Measurements from ENCODE around the gene FAM3B. TPM values are rescaled to one million over a fixed set of nuclear protein-coding genes. Genes with fewer than 3 reads are reported as not detected.
"Not testable (repeated sequence)": the region's sequence is repeated elsewhere in the genome, so short reads cannot be mapped to it uniquely, and the experiment has no call there.

Gene FAM3B
- polyA plus RNA-seq, 1 donor from 2014 or later: not detected

- H3K27ac ChIP-seq (ENCODE audit: low read length): no peak overlapping the region
- no peaks in the 10 kb centered on the region for H3K36me3 ChIP-seq (ENCODE audit: insufficient read depth, low read length)
Measured at GRCh38 chr21:41358193-41359166, 41.9 kb downstream of the FAM3B start.

DNA sequence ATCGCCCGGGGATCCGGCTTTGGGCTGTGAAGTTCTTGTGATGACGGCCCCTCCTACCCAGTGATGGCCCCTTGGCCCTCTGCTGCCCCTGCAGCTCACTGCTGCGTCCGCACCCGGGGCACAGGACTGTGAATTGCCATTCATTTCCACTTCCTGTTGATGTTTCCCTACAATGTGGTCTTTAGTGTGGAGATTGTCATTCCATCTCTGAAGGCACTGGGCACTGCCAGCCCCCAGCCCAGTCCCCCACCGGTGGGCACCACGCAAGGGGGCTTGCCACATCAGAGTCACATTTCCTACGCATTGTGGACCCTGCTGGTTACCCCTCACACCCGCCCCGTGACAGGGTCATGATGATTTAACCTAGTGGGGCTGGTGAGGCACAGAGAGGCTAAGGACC is 42.7 kb downstream of the FAM3B start:
- no peaks in the 10 kb centered on the region for H3K36me3 ChIP-seq (ENCODE audit: insufficient read depth, low read length)
- no peaks in the 10 kb centered on the region for H3K27me3 ChIP-seq (ENCODE audit: insufficient read depth, low read depth, low read length)
- H3K27ac ChIP-seq (ENCODE audit: low read length): no peak overlapping the region
- no peak overlapping the region for H3K4me3 ChIP-seq (ENCODE audit: low read length)
- TF ChIP-seq SMC3 (conservative IDR thresholded peaks at IDR 0.05; ENCODE audit: poor library complexity): no peak
- no peak for TF ChIP-seq EP300 (conservative IDR thresholded peaks at IDR 0.05; ENCODE audit: poor library complexity, severe bottlenecking)
- no peak for TF ChIP-seq MXI1 (conservative IDR thresholded peaks at IDR 0.05; ENCODE audit: poor library complexity, severe bottlenecking)
- TF ChIP-seq EZH2 (IDR thresholded peaks at IDR 0.05; ENCODE audit: borderline replicate concordance, insufficient read depth, low read length, poor library complexity, severe bottlenecking): no peak
- TF ChIP-seq, protein P1, sequence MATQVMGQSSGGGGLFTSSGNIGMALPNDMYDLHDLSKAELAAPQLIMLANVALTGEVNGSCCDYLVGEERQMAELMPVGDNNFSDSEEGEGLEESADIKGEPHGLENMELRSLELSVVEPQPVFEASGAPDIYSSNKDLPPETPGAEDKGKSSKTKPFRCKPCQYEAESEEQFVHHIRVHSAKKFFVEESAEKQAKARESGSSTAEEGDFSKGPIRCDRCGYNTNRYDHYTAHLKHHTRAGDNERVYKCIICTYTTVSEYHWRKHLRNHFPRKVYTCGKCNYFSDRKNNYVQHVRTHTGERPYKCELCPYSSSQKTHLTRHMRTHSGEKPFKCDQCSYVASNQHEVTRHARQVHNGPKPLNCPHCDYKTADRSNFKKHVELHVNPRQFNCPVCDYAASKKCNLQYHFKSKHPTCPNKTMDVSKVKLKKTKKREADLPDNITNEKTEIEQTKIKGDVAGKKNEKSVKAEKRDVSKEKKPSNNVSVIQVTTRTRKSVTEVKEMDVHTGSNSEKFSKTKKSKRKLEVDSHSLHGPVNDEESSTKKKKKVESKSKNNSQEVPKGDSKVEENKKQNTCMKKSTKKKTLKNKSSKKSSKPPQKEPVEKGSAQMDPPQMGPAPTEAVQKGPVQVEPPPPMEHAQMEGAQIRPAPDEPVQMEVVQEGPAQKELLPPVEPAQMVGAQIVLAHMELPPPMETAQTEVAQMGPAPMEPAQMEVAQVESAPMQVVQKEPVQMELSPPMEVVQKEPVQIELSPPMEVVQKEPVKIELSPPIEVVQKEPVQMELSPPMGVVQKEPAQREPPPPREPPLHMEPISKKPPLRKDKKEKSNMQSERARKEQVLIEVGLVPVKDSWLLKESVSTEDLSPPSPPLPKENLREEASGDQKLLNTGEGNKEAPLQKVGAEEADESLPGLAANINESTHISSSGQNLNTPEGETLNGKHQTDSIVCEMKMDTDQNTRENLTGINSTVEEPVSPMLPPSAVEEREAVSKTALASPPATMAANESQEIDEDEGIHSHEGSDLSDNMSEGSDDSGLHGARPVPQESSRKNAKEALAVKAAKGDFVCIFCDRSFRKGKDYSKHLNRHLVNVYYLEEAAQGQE (IDR thresholded peaks at IDR 0.05; ENCODE audit: borderline replicate concordance): no peak
- TF ChIP-seq POLR2AphosphoS5 (IDR thresholded peaks at IDR 0.05): no peak
- no peak for TF ChIP-seq TAF1 (IDR thresholded peaks at IDR 0.05; ENCODE audit: low read depth)
- TF ChIP-seq CTCF (IDR thresholded peaks at IDR 0.05; ENCODE audit: poor library complexity, severe bottlenecking): no peak
- TF ChIP-seq RAD21 (conservative IDR thresholded peaks at IDR 0.05): no peak
- no peak overlapping the region for H2AFZ ChIP-seq (ENCODE audit: low read depth, low read length)
- no peak overlapping the region for H3K4me2 ChIP-seq (ENCODE audit: low read length)
- no peaks in the 10 kb centered on the region for H3F3A ChIP-seq (ENCODE audit: insufficient read depth, low read length, poor library complexity, severe bottlenecking)
- no peak overlapping the region for H3K9ac ChIP-seq (ENCODE audit: low read length)
- H3K79me2 ChIP-seq (replicated peaks; ENCODE audit: insufficient read depth, low read length): no peaks in the 10 kb centered on the region
- H4K20me1 ChIP-seq (ENCODE audit: insufficient read depth): no peaks in the 10 kb centered on the region
- H3K9me3 ChIP-seq (ENCODE audit: low read length): no peaks in the 10 kb centered on the region
- no peaks in the 10 kb centered on the region for H3K9me2 ChIP-seq (ENCODE audit: insufficient read depth, low read length)

More at GRCh38 chr21:41358193-41359166, 41.9 kb downstream of the FAM3B start:
- Histone ChIP-seq H3K4me2 (ENCODE audit: low read length) (no peak overlapping the region), H3K27me3 (ENCODE audit: insufficient read depth, low read depth, low read length) (no peaks in the 10 kb centered on the region), H3K9me3 (ENCODE audit: low read length) (no peaks in the 10 kb centered on the region), H3F3A (ENCODE audit: insufficient read depth, low read length, poor library complexity, severe bottlenecking) (no peaks in the 10 kb centered on the region), H4K20me1 (ENCODE audit: insufficient read depth) (no peaks in the 10 kb centered on the region), H3K9ac (ENCODE audit: low read length) (no peak overlapping the region), H3K79me2 (replicated peaks; ENCODE audit: insufficient read depth, low read length) (no peaks in the 10 kb centered on the region), H3K4me3 (ENCODE audit: low read length) (no peak overlapping the region), H2AFZ (ENCODE audit: low read depth, low read length) (no peak overlapping the region), H3K9me2 (ENCODE audit: insufficient read depth, low read length) (no peaks in the 10 kb centered on the region)
- TF ChIP-seq RAD21 (conservative IDR thresholded peaks at IDR 0.05): no peak

DNA sequence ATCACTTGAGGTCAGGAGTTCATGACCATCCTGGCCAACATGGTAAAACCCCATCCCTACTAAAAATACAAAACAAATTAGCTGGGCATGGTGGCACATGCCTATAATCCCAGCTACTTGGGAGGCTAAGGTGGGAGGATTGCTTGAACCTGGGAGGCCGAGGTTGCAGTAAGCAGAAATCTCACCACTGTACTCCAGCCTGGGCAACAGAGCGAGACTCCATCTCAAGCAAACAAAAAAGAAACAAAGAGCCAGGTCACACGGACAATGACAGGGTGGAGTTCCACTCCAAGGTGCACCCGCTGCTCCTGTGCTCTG is 43.1 kb downstream of the FAM3B start:
- not testable (repeated sequence) for H3K4me3 ChIP-seq (ENCODE audit: low read length); H3K27ac ChIP-seq (ENCODE audit: low read length); H3F3A ChIP-seq (ENCODE audit: insufficient read depth, low read length, poor library complexity, severe bottlenecking); H3K36me3 ChIP-seq (ENCODE audit: insufficient read depth, low read length); H3K9me2 ChIP-seq (ENCODE audit: insufficient read depth, low read length); H4K20me1 ChIP-seq (ENCODE audit: insufficient read depth); H3K27me3 ChIP-seq (ENCODE audit: insufficient read depth, low read depth, low read length); H3K9ac ChIP-seq (ENCODE audit: low read length); H2AFZ ChIP-seq (ENCODE audit: low read depth, low read length); H3K4me2 ChIP-seq (ENCODE audit: low read length); H3K79me2 ChIP-seq (replicated peaks; ENCODE audit: insufficient read depth, low read length); H3K9me3 ChIP-seq (ENCODE audit: low read length)
